ENCODE results near the gene ZER1. TPM values are rescaled to one million over a fixed set of nuclear protein-coding genes. Genes with fewer than 3 reads are reported as not detected.

ZER1 gene
- total RNA-seq, 4 donors from 2014 or later = 16.1 to 52.0 (median 21.2) TPM

DNA sequence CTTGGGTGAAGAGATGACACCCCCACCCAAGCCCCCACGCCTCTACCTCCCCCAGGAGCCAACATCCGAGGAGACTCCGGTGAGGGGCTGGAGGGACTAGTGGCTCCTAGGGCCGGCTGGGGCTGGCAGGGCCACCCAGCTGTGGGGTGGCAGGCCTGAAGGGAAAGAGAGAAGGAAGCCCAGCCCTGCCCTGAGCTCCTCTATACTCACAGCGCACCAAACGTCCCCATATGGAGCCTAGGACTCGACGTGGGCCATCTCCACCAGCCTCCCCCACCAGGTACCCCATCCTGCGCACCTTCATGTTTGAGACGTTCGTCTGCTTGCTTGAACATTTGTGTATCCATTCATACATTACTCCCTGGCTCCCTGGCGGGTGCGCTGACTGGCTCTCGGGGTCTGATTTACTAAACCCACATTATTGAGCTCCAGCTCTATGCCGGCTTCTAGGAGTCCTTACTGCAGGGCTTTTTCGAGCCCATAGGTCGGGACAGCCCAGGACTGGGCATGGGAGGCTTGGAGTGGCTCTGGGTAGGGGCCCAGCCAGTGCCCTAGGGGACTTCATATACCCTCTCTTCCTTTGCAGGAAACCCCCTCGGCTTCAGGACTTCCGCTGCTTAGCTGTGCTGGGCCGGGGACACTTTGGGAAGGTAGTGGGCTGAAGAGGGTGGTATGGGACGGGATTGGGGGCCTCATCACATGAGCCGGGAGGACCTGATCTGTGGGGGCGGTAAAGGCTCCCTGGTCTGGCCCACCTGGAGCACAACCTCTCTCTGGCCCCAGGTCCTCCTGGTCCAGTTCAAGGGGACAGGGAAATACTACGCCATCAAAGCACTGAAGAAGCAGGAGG lies 56.9 kb downstream of the ZER1 start:
- Histone ChIP-seq H3K4me3 (no peak overlapping the region), H3K4me1 (no peaks in the 10 kb centered on the region), H3K9me3 (no peaks in the 10 kb centered on the region), H3K36me3 (no peaks in the 10 kb centered on the region), H3K27ac (no peak overlapping the region), H3K27me3 (no peaks in the 10 kb centered on the region)
- TF ChIP-seq, protein P1, sequence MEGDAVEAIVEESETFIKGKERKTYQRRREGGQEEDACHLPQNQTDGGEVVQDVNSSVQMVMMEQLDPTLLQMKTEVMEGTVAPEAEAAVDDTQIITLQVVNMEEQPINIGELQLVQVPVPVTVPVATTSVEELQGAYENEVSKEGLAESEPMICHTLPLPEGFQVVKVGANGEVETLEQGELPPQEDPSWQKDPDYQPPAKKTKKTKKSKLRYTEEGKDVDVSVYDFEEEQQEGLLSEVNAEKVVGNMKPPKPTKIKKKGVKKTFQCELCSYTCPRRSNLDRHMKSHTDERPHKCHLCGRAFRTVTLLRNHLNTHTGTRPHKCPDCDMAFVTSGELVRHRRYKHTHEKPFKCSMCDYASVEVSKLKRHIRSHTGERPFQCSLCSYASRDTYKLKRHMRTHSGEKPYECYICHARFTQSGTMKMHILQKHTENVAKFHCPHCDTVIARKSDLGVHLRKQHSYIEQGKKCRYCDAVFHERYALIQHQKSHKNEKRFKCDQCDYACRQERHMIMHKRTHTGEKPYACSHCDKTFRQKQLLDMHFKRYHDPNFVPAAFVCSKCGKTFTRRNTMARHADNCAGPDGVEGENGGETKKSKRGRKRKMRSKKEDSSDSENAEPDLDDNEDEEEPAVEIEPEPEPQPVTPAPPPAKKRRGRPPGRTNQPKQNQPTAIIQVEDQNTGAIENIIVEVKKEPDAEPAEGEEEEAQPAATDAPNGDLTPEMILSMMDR (IDR thresholded peaks at IDR 0.05) = no peak
- TF ChIP-seq POLR2A (IDR thresholded peaks at IDR 0.05) = no peak
- no peak for DNase-seq
- intact Hi-C loops (cut with DNase I; ENCODE audit: low total_unique reads) = no loop called here

DNA sequence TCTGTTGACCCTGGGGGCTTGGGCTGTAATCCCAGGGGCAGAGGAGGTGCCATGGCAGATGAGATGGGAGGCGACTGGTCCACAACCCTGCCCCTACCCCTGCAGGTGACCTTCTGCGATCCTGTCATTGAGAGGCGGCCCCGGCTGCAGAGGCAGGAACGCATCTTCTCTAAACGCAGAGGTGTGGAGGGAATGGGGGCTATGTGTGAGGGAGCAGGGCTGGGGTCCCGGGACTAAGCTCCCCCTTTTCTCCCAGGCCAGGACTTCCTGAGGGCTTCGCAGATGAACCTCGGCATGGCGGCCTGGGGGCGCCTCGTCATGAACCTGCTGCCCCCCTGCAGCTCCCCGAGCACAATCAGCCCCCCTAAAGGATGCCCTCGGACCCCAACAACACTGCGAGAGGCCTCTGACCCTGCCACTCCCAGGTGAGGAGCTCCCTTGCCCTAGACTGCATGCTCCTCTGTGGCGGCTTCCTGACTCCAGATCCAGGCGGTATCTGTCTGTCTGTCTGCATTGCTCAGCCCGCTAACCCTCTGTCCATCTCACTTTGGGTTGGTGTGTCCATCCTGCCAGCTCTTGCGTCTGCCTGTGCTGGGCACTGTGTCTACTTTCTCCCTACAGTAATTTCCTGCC lies 57.7 kb downstream of the ZER1 start:
- DNase-seq = no peak
- no peak for TF ChIP-seq POLR2A (IDR thresholded peaks at IDR 0.05)
- intact Hi-C loops (cut with DNase I; ENCODE audit: low total_unique reads) = no loop called here

DNA sequence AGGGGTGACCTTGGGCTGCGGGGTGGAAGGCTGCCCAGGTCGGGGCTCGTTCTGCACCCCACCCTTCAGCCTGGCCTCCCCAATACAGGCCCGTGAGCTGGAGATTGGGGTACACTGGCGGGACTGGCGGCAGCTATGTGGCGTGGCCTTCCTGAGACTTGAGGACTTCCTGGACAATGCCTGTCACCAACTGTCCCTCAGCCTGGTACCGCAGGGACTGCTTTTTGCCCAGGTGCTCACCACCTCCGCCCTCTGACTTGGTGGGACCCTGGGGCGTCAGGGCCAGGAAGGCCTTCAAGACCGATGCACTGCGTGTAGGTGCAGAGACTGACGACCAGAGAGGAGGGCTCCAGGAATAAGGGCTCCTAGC lies 58.3 kb downstream of the ZER1 start:
- intact Hi-C loops (cut with DNase I; ENCODE audit: low total_unique reads) = no loop called here
- Histone ChIP-seq H3K36me3 (no peaks in the 10 kb centered on the region), H3K4me3 (no peak overlapping the region), H3K9me3 (no peaks in the 10 kb centered on the region), H3K27me3 (no peaks in the 10 kb centered on the region), H3K4me1 (no peaks in the 10 kb centered on the region), H3K27ac (no peak overlapping the region)
- DNase-seq = no peak
- no peak for TF ChIP-seq POLR2A (IDR thresholded peaks at IDR 0.05)
- TF ChIP-seq, protein P1 (IDR thresholded peaks at IDR 0.05) = no peak

More for the DNA sequence above, 57.7 kb downstream of the ZER1 start:
- Histone ChIP-seq H3K36me3 (no peaks in the 10 kb centered on the region), H3K4me3 (no peak overlapping the region), H3K27ac (no peak overlapping the region), H3K27me3 (no peaks in the 10 kb centered on the region), H3K9me3 (no peaks in the 10 kb centered on the region), H3K4me1 (no peaks in the 10 kb centered on the region)

DNA sequence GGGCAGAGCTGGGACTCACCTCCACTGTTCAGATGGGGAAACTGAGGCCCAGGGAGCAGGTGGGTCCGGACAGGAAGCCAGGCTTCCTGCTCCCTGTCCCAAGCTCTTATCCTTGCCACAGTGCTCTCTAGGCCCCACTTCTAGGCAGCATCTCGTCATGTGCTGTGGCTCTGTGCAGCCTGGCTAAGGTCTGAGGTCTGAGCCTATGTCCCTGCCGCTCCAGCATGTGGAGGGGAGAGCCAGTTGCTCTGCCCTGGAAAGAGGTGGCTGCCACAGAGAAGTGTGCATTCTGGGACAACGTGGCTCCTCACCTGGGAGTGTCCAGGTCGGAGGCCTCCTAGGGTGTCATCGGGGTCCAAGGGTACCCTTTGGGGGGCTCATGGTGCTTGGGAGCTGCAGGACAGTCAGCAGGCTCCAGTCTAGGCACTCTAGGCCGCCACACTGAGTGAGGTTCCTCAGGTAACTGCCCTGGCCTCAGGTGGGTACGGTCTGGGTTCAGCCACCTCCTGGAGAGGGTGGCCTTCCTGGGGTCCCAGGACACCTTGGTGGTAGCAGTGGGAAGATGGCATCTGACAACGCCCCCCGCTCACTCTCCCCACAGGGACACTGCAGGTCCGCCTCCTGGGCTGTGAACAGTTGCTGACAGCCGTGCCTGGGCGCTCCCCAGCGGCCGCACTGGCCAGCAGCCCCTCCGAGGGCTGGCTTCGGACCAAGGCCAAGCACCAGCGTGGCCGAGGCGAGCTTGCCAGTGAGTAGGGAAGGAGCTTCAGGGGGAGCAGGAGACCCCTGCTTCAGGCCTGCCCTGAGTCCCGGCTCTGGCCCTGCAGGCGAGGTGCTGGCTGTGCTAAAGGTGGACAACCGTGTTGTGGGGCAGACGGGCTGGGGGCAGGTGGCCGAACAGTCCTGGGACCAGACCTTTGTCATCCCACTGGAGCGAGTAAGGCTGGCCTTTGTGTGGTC lies 59.0 kb downstream of the ZER1 start:
- Histone ChIP-seq H3K9me3 (no peaks in the 10 kb centered on the region), H3K36me3 (no peaks in the 10 kb centered on the region), H3K27me3 (no peaks in the 10 kb centered on the region), H3K4me3 (no peak overlapping the region), H3K27ac (no peak overlapping the region), H3K4me1 (no peaks in the 10 kb centered on the region)
- DNase-seq = no peak
- TF ChIP-seq, protein P1 (IDR thresholded peaks at IDR 0.05) = no peak
- no peak for TF ChIP-seq POLR2A (IDR thresholded peaks at IDR 0.05)
- intact Hi-C loops (cut with DNase I; ENCODE audit: low total_unique reads) = no loop called here

DNA sequence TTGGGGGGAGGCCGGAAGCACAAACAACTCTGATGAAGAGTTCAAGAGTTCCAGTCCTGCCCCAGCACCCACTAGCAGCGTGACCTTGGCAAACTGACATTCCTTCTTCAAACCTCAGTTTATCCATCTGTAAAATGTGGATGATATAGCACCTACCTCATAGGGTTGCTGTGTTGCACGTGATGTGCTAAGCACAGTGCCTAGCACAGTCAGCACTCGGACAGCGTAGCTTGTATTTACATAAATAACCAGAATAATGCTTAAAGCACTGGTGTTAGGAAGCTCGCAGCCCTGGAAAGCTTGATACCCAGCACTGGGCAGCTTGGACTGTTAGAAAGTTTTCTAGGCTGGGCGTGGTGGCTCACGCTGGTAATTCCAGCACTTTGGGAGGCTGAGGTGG lies 64.3 kb downstream of the ZER1 start:
- no peaks in the 10 kb centered on the region for H3K9me3 ChIP-seq
- DNase-seq = no peak
- no peak overlapping the region for H3K4me3 ChIP-seq
- intact Hi-C loops (cut with DNase I; ENCODE audit: low total_unique reads) = no loop called here
- no peak overlapping the region for H3K27ac ChIP-seq
- no peaks in the 10 kb centered on the region for H3K36me3 ChIP-seq
- no peaks in the 10 kb centered on the region for H3K27me3 ChIP-seq
- no peaks in the 10 kb centered on the region for H3K4me1 ChIP-seq
- TF ChIP-seq, protein P1 (IDR thresholded peaks at IDR 0.05) = no peak
- no peak for TF ChIP-seq POLR2A (IDR thresholded peaks at IDR 0.05)

Data from uterus (tissue), 4 donors.